Hepatocyte (in vitro differentiated cells): ENCODE data around the gene RYR3. TPM values are rescaled to one million over a fixed set of nuclear protein-coding genes. Genes with fewer than 3 reads are reported as not detected.

Source experiments
- DNase-seq: peaks from one replicate; pipeline ENCODE4 v3.0.0-alpha.2; 2016; ENCODE audit warnings: low spot score
- H2AFZ ChIP-seq: fragments of 200-600 bp; sonication (generic); 2 replicates; pipeline ENCODE4 v1.6.0; 2016; ENCODE audit warnings: antibody characterized with exemption, mild to moderate bottlenecking
- H3K27ac ChIP-seq: fragments of 200-600 bp; sonication (generic); 2 replicates; pipeline ENCODE4 v1.5.1; 2016; ENCODE audit warnings: mild to moderate bottlenecking
- H3K27me3 ChIP-seq: fragments of 200-600 bp; sonication (generic); 2 replicates; pipeline ENCODE4 v1.6.1; 2016
- H3K36me3 ChIP-seq: fragments of 200-600 bp; sonication (generic); replicated peaks from 2 replicates; pipeline ENCODE4 v1.5.1; 2016; ENCODE audit warnings: low read depth; ENCODE audit not compliant: insufficient read depth
- H3K4me1 ChIP-seq: fragments of 200-600 bp; sonication (generic); 2 replicates; pipeline ENCODE4 v1.5.1; 2016; ENCODE audit warnings: mild to moderate bottlenecking, moderate library complexity; ENCODE audit not compliant: insufficient read depth
- H3K4me2 ChIP-seq: fragments of 200-600 bp; sonication (generic); 2 replicates; pipeline ENCODE4 v1.6.0; 2016
- H3K4me3 ChIP-seq: fragments of 200-600 bp; sonication (generic); 2 replicates; pipeline ENCODE4 v1.5.1; 2016; ENCODE audit warnings: mild to moderate bottlenecking
- H3K79me2 ChIP-seq: fragments of 200-600 bp; sonication (generic); 2 replicates; pipeline ENCODE4 v1.6.0; 2017; ENCODE audit warnings: mild to moderate bottlenecking
- H3K9me2 ChIP-seq: fragments of 200-600 bp; sonication (generic); replicated peaks from 2 replicates; pipeline ENCODE4 v1.6.0; 2017; ENCODE audit warnings: mild to moderate bottlenecking; ENCODE audit not compliant: insufficient read depth
- H3K9me3 ChIP-seq: fragments of 200-600 bp; sonication (generic); 2 replicates; pipeline ENCODE4 v1.5.1; 2016; ENCODE audit warnings: low read depth, mild to moderate bottlenecking
- H4K20me1 ChIP-seq: fragments of 200-600 bp; sonication (generic); 2 replicates; pipeline ENCODE4 v1.6.0; 2016; ENCODE audit warnings: mild to moderate bottlenecking; ENCODE audit not compliant: insufficient read depth, poor library complexity, severe bottlenecking
- EZH2 ChIP-seq: fragments of 200-600 bp; sonication (generic); IDR thresholded peaks from 2 replicates; pipeline ENCODE4 v1.6.1; 2016; ENCODE audit warnings: antibody characterized with exemption, mild to moderate bottlenecking, borderline replicate concordance
- EZH2phosphoT487 ChIP-seq: fragments of 200-600 bp; sonication (generic); IDR thresholded peaks from one replicate; pipeline ENCODE4 v1.6.1; 2018; ENCODE audit warnings: antibody characterized with exemption, mild to moderate bottlenecking, low read depth, moderate library complexity; ENCODE audit not compliant: unreplicated experiment, severe bottlenecking
- WGBS: methylation state at CpG from one replicate; pipeline ENCODE4 v1.1.6; 2016; ENCODE audit warnings: low lambda C conversion rate; ENCODE audit errors: missing lambda C conversion rate; 5-methylcytosine and 5-hydroxymethylcytosine counted together
- polyA plus RNA-seq: library from polyadenylated mRNA; unstranded; fragments of >200 nt; fragmentation: Nextera tagmentation; extraction: Ambion mirVana; gene quantifications from 2 replicates; pipeline ENCODE4 v1.2.1, GENCODE V29; 2016
- total RNA-seq: library from RNA; depleted of rRNA; stranded (reverse); fragments of >200 nt; gene quantifications from 2 replicates; pipeline ENCODE4 v1.2.3, GENCODE V29; 2014
- TF ChIP-seq, protein P1 (sequence below): fragments of 200-600 bp; sonication (generic); IDR thresholded peaks from 2 replicates; pipeline ENCODE4 v1.5.1; 2016; ENCODE audit warnings: antibody characterized with exemption, mild to moderate bottlenecking; ENCODE audit not compliant: poor library complexity

RYR3 gene
- total and polyA plus RNA-seq, 2 experiments from 2014 or later, result 0.36 to 0.37 TPM

DNA sequence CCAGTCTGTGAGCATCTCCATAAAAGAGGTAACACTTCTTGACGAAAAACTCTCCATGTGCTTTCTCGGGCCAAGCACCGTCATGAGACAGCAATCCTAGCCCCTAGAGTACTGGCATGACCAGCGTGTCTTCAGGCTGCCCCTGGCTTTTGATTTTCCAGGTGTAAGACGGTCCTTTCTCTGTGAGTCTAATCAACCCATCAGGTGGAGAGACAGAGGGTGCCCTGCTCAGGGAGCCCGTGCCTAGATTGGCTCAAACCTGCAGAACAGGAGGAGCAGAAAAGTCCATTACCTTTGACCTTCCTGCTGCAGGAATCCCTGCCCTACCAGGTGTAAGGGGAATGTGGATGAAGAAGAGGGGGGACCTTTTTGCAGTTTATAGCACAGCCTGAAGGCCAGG is 548.1 kb downstream of the RYR3 start:
- TF ChIP-seq, protein P1, sequence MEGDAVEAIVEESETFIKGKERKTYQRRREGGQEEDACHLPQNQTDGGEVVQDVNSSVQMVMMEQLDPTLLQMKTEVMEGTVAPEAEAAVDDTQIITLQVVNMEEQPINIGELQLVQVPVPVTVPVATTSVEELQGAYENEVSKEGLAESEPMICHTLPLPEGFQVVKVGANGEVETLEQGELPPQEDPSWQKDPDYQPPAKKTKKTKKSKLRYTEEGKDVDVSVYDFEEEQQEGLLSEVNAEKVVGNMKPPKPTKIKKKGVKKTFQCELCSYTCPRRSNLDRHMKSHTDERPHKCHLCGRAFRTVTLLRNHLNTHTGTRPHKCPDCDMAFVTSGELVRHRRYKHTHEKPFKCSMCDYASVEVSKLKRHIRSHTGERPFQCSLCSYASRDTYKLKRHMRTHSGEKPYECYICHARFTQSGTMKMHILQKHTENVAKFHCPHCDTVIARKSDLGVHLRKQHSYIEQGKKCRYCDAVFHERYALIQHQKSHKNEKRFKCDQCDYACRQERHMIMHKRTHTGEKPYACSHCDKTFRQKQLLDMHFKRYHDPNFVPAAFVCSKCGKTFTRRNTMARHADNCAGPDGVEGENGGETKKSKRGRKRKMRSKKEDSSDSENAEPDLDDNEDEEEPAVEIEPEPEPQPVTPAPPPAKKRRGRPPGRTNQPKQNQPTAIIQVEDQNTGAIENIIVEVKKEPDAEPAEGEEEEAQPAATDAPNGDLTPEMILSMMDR, result no peak
- no peak for TF ChIP-seq EZH2
- no peak for TF ChIP-seq EZH2phosphoT487
- H3K79me2 ChIP-seq, result no peaks in the 10 kb centered on the region
- no peak overlapping the region for H3K27ac ChIP-seq
- 92% methylated on average over 6 of the region's 6 CpGs for WGBS
- no peaks in the 10 kb centered on the region for H3K9me3 ChIP-seq
- no peaks in the 10 kb centered on the region for H3K36me3 ChIP-seq
- no peak for DNase-seq
- H3K4me2 ChIP-seq, result no peak overlapping the region
- H4K20me1 ChIP-seq, result no peaks in the 10 kb centered on the region
- no peaks in the 10 kb centered on the region for H3K9me2 ChIP-seq
- H3K4me1 ChIP-seq, result no peaks in the 10 kb centered on the region
- H3K27me3 ChIP-seq, result no peaks in the 10 kb centered on the region
- H3K4me3 ChIP-seq, result no peak overlapping the region
- no peak overlapping the region for H2AFZ ChIP-seq

DNA sequence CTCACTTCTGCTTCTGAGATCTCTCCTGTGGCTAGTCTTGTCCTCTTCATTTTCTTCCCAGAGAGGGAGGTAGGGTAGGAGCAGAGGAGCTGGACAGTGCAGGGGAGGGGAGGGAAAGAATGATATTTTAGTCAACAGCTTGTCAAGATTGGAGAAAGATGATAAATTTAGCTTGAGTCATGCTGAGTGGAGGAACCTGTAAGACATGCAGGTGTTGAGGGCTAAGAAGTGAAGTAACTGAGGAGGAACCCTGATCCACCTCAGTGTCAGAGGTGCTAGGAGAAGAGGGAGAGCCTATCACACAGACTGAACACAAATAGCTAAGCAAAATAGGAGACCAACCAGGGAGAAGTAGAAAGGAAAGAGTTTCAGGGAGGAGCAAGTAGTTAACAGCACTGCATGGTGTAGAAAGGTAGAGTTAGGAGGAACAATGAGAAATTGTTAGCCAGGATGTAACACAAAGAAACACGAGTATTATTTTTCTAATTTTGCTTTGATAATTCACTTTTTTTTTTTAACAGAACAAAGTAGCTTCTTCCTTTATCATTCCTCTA is 549.3 kb downstream of the RYR3 start:
- no peaks in the 10 kb centered on the region for H3K9me2 ChIP-seq
- DNase-seq, result no peak
- no peak overlapping the region for H3K4me2 ChIP-seq
- no peaks in the 10 kb centered on the region for H3K27me3 ChIP-seq
- TF ChIP-seq, protein P1, result no peak
- no peak for TF ChIP-seq EZH2
- TF ChIP-seq EZH2phosphoT487, result no peak
- WGBS, result 84% methylated on average over 1 of the region's 1 CpG
- no peak overlapping the region for H3K4me3 ChIP-seq
- H3K4me1 ChIP-seq, result no peaks in the 10 kb centered on the region
- no peaks in the 10 kb centered on the region for H3K9me3 ChIP-seq
- no peaks in the 10 kb centered on the region for H3K36me3 ChIP-seq
- H4K20me1 ChIP-seq, result no peaks in the 10 kb centered on the region
- H3K79me2 ChIP-seq, result no peaks in the 10 kb centered on the region
- no peak overlapping the region for H2AFZ ChIP-seq
- no peak overlapping the region for H3K27ac ChIP-seq

DNA sequence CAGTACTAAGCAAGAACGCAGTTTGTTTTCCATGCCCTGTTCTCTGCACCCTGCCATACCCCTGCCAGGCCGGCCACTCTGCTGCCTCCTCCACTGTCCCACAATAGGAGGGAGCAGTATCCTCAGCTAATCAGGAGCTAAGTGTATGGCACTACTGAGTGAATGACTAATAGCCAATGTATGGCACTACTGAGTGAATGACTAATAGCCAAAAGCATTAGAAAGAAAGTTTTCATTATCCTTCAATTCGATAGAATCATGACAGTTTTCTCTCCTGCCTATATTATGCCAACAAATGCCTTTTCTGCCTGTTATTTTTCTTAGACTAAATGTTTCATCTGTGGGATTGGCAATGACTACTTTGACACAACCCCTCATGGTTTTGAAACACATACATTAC is 550.0 kb downstream of the RYR3 start:
- WGBS, result 90% methylated on average over 3 of the region's 3 CpGs
- H4K20me1 ChIP-seq, result no peaks in the 10 kb centered on the region
- H3K4me2 ChIP-seq, result no peak overlapping the region

More for the DNA sequence above, 550.0 kb downstream of the RYR3 start:
- Histone ChIP-seq H2AFZ (no peak overlapping the region), H3K9me2 (no peaks in the 10 kb centered on the region), H3K27me3 (no peaks in the 10 kb centered on the region), H3K27ac (no peak overlapping the region), H3K9me3 (no peaks in the 10 kb centered on the region), H3K36me3 (no peaks in the 10 kb centered on the region), H3K4me1 (no peaks in the 10 kb centered on the region), H3K4me3 (no peak overlapping the region), H3K79me2 (no peaks in the 10 kb centered on the region)
- DNase-seq, result no peak
- TF ChIP-seq EZH2phosphoT487 (no peak), EZH2 (no peak)
- TF ChIP-seq, protein P1, result no peak
